Right ventricle myocardium inferior (tissue), 1 donor: ENCODE measurements around the gene FOSL2. TPM values are rescaled to one million over a fixed set of nuclear protein-coding genes. Genes with fewer than 3 reads are reported as not detected.

Experiments
- ATAC-seq: fragments of 200-7000 bp; cut with Tn5 transposase; one replicate; pipeline ENCODE4 v1.9.1; 2020; ENCODE audit warnings: mild to moderate bottlenecking, moderate library complexity
- DNase-seq: peaks from one replicate; pipeline ENCODE4 v3.0.0; 2021; ENCODE audit errors: missing footprints
- intact Hi-C: fragments of 100-400 bp; cut with DNase I; formaldehyde crosslinking; loops from one replicate; pipeline ENCODE4 v1.11.0; 2022
- total RNA-seq: library from RNA; stranded (reverse); fragmentation: NEBNext Ultra II Directional; extraction: Animal tissue kit (Norgen Biotek cat#: 25700); gene quantifications from one replicate; pipeline ENCODE4 v1.2.1, GENCODE V29; 2021
- donor health status: DM: no; HTN: yes; CAD: no; lungs with severe emphysema.

FOSL2 gene
- total RNA-seq, 1 donor from 2014 or later = 48.5 TPM

DNA sequence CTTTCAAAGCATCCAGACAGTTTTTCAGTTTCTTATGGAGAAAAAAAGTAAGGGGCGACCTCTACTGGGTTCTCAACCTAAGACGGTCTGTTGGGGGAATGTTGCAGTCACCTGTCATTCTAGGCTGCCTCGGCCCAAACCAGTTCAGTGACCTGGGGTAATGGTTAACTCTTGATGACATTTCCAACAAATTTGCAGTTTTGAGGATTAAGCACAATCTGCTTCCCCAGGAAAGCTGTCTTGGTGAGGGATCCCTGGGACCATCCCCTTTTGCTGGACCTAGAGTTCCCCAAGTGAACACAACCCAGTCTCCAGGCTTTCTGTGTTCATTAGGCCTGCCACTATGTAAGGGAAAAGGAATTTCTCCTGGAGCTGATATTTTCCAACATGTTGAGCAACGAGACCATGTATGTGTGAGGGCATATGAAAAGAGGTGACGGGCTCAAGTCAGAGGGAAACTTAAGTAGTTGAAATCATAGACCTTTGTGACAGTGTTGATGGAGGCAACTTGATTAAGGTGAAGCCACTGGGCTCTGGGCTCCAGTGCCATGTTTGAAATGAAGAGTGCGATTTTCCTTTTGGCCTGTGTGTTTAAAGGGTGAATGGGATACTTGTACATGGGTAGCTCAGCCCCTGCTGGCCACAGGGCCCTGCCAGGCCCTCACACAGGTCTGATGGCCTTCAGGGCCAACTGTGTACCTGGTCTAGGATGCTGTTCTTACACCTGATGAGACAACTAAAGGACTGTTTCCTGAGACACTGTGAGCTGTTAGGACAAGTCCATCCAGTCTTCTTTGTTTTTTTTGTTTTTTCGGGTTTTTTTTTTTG is 27.0 kb downstream of the FOSL2 start:
- no peak for DNase-seq
- no peak for ATAC-seq
- intact Hi-C loops = no loop called here

DNA sequence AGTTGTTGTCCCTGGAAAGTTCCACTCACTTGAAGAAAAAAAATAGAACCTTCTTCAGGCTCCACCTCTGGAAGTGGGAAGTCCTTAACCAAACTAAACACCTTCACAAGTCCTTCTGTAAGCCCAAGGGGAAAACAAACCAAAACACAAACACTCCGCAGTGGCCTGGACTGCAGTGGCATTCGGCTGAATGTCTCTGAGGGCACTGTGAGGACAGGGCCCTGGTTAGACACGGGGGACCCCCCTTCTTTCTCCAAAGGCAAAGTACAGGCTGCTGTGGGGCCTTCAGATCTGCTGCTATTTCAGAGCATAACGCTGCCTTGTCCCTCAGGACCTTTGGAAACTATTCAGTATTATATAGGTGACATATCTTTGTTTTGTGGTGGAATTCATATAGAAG is 28.1 kb downstream of the FOSL2 start:
- no peak for DNase-seq
- ATAC-seq = no peak
- intact Hi-C loops = no loop called here

DNA sequence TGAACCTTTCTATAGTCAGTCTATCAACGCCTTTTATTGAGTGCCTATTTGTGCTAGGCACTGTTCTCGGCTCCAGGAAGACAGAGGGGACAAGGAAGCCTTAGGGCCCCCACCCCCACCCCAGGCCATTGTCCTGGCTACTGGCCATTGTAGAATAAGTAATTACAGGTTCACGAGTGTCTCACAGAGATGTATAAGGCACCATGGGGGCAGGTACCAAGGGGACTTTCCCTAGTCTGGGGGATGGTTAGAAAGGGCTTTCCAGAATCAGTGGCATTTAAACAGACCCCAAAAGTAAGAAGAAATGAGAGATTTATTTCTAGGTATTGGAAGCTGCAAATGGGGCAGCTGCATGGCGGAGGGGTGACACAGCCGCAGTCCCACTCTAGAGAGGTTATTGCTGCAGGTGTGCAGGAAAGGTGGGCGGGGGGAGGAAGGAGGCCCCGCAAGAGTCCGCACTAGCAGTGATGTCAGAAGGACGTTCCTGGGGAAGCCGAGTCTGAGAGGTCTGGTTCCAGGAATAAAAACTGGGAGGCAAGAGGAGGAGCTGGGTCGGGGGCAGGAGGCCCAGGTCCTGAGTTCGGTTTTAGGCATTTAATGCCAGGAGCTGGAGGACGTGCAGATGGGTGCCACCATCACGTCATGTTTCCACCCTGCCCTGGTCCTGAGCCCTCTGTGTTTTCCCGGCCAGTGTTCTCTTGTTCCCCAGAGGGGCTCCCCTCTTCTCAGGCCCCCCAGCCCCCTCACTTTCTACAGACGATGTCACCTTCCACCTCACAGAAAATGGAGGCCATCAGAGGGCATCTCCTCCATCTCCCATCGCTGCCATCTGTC is 30.5 kb downstream of the FOSL2 start:
- intact Hi-C loops = no loop called here
- no peak for DNase-seq
- ATAC-seq = peak; percentile 13

DNA sequence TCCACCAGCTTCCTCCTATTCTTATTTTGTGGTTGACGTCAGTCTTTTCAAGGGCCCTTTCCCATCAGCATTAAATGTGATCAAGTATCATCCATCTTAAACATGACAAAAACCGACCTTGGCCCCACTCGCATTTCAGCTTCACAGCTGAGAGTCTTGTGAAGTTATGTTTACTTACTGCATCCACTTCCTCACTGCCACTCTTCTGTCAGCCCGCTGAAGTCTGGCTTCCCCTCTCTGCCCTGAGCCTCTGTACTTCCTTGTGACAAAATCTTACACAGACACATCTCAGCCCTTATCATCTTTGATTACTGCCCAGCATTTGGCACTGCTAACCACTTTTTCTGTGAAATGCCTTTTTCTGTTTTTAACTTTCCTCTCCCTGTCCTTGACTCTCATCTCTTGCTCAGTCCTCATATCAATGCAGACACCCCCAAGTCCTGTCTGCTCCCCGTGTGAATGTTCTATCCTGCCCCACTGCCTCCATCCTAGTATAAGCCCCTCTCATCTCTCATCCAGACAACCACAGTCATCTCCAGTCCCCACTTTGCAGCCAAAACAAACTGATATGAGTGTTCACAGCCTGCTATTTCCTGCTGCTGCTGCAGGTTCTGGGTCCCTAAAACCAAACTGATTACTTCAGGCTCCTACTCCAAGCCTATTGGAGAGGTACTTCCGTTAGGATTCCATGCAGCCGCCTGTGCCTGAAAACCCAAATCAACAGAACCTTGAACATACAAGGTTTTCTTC is 31.4 kb downstream of the FOSL2 start:
- DNase-seq (no peak), ATAC-seq (peak; percentile 32)

DNA sequence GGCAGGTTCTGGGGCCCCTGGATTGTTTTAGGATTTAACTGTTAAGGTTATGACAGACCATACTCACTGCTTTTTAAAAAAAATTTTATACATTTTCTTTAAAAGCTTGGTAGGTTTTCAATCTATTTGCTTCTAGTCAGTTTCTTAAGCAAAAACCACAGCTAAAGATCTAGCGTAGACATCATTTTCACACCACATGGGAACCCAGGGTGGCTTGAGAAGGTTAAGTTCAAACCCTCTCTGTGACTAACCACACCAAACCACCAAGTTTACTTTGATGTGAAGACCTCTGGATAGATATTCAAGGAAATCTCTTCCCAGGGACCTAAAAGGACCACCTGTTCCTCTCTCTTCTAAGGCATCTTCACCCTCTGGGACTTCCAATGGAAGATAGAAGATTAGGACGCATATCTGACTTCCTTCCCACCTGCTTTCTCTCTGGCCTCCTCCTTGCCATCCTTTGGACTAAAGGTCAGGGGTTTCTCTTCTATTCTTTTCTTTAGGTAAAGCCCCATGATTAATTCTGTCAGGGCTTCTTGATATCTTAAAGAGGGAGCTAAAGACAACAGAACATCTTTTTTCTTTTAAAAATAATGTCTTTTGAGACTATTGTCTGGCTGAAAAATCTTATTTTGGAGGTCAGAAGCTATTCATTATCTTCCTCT is 32.3 kb downstream of the FOSL2 start:
- no peak for DNase-seq
- intact Hi-C loops = no loop called here

More for the DNA sequence above, 31.4 kb downstream of the FOSL2 start:
- intact Hi-C loops = no loop called here

DNA sequence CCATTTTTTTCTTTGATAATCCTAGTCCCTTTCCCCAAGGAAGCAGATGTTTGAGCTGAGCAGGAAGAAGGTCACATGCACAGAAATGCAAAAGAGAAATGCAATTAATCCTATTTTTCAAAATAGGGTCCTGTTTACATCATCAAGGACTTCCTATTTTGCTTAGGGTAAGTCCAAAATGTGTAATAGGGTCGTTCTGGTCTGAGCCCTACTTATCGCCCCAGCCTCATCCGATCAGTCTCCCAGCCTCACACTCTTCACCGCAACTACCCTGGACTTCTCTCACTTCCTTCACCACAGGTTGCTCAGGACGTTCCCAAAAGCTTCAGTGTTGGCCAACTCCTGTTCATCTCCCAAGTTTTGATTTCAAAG is 32.8 kb downstream of the FOSL2 start:
- intact Hi-C loops = no loop called here
- ATAC-seq = no peak
- DNase-seq = no peak

More for the DNA sequence above, 32.3 kb downstream of the FOSL2 start:
- no peak for ATAC-seq

DNA sequence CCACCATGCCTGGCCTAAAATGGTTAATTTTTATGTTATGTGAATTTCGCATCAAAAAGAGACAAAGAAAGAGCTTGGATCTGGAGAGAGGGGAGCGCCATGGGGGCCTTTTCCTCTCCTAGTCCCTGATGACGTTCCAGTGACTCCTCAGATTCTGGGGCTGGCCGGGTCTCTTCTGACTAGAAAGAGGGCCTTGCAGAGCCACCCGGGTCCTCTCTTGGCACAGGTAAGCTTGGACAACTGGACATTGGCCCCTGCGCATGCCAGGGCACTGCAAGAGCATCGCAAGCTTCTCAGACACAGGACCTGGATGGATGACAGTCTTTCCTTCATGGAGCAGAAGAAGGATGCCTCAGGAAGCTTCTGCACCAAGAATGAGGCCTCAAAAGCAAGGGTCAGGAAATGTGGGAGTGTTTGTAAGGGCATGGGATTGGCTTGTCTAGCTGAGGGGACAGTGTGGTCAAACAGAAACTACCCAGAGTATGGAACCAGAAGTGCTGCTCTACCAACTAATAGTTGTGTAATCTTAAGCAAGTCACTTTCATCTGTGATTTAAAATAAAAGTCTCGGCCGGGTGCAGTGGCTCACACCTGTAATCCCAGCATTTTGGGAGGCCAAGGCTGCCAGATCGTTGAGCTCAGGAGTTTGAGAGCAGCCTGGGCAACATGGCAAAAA is 35.2 kb downstream of the FOSL2 start:
- no peak for DNase-seq
- no peak for ATAC-seq
- intact Hi-C loops = no loop called here

DNA sequence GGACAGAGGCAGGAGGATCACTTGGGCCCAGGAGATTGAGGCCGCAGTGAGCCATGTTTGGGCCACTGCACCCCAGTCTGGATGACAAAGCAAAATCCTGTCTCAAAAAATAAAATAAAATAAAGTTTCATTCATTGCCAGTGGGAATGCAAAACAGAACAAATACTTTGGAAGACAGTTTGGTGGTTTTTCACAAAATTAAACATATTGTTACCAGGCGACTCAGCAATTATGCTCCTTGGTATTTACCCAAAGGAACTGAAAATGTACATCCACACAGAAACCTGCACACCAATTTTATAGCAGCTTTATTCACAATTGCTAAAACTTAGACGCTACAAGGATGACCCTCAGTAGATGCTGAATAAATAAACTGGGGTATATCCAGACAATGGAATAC is 35.8 kb downstream of the FOSL2 start:
- DNase-seq = no peak
- intact Hi-C loops = no loop called here
- ATAC-seq = no peak

DNA sequence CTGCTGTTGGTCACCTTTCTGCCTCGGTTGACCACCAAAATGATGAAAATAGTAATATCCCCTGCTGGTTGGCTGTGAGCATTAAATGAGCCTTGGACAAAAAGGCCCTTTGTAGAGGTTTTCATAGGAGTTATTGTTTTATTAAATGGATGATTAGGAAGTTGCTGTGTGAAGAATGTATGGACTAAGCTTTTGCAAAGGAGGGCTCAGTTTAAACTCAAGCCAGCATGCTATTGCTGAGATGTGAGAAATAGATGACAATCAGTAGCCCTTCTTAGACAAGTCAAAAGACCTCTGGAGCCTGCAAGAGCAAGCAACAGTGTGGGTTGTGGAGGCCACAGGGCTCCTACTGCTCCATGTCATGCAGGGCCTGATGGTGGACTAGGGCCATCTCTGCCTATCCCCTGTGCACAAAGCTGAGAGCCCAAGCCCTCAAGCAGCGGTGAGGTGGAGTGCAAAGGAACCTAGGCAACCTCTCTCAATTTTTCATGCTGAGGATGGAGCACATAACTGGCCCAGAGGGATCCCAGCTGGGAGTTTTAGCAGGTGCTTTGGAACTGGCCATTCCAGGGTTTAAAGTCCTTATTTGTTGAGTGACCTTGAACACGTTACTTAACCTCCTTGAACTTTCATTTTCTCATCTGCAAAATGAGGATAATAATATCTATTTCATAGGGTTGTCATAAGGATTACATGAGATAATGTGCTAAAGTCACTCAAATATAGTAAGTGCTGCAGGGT is 37.1 kb downstream of the FOSL2 start:
- ATAC-seq = no peak
- intact Hi-C loops = no loop called here
- DNase-seq = no peak

DNA sequence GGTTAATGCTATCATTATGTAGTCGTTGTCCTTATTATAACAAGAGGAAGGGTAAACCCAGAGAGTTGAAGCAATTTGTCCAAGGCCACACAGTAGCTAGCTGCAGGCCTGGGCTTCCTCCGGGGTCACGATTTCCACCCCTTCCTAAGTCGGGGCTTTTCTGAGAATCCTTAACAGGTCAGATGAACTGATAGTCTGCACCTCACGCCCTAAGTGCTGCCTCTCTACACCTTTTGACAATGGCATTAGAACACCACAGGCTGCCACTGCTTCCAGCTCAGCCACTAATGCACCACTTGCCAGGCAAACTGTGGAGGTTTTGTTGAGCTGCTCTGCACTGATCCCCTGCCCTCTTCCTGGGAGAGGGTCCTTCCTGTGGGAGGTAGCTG is 37.7 kb downstream of the FOSL2 start:
- intact Hi-C loops = no loop called here
- DNase-seq = no peak
- ATAC-seq = no peak

DNA sequence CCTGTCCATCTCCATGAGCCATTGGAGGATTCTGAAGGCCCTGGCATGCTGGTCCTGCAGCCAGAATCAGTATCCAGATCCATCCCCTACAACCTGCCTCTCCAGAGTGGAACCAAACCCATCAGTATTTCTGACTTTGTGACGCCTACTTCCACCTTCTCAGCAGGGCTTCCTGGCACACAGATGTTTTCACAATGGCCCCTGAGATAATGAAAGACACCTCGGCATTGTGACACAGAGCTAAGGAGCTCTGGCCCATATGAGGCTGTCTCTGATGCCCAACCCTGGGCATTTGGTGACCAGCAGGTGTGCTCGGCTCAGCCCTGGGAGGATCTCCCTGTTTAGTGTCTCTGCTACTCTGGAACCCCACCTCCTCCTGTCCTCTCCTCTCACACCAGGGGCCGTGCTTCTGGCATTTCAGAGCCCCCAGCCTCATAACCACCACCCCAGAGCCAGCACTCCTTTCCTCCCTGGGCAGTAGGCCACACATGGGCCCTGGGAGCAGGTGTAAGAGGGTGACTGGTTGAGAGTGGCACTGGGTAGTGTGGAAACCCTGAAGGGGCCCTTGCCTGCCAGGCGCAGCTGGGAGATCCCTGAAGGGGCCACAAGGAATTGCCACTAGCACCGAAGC is 38.2 kb downstream of the FOSL2 start:
- no peak for DNase-seq
- intact Hi-C loops = no loop called here
- no peak for ATAC-seq

DNA sequence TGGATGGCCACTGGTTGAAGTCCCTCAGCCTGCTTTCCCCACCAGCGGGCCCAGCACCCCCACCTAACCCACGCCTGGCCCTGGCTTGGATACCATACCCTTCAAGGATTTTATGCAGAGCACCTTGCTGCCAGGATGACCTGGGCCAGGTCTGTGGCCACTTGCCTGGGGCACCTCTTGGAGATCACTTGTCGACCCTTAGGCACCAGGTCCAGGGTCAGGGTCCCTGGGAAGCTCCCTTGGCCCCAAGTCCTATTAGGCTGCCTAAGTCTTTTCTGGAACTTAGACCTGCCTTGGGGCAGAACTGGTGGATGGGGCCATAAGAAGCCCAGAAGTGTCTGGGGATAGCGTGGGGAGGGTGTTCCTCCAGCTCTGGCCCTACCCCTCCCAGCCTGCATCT is 39.1 kb downstream of the FOSL2 start:
- no peak for ATAC-seq
- intact Hi-C loops = no loop called here
- DNase-seq = no peak

DNA sequence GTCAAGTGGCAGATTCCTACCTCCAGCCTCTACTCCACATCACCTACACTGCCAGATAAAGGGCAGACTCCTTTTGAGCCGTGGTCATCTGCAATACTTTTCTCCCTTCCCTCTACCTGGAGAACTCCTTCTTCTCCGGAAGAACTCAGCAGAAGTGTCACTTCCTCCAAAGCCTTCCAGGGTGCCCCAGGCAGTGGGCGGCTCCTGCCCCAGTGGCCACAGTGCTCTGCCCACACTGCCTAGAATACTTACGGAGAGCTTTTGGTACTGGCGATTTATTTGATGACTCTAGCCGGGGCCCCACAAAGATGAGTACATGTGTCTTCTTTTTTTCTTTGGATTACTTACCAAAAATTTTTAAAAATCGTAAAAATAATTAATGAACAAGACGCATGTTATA is 39.7 kb downstream of the FOSL2 start:
- intact Hi-C loops = no loop called here
- no peak for DNase-seq
- no peak for ATAC-seq

DNA sequence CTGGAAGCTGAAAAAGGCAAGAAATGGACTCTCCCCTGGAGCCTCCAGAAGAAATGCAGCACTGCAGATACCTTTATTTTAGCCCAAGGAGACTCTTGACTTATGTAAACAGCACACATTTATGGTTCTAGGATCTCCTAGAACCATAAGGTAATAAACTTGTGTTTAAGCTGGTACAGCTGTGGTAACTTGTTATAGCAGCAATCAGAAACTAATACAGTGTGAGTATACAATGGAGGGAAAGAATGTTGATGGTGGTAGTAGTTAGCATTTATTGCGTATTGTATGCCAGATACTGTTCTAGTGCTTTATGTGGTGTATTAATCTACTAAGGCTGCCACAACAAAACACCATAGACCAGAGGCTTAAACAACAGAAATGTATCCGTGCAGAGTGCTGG is 40.6 kb downstream of the FOSL2 start:
- intact Hi-C loops = no loop called here
- ATAC-seq (no peak), DNase-seq (no peak)

DNA sequence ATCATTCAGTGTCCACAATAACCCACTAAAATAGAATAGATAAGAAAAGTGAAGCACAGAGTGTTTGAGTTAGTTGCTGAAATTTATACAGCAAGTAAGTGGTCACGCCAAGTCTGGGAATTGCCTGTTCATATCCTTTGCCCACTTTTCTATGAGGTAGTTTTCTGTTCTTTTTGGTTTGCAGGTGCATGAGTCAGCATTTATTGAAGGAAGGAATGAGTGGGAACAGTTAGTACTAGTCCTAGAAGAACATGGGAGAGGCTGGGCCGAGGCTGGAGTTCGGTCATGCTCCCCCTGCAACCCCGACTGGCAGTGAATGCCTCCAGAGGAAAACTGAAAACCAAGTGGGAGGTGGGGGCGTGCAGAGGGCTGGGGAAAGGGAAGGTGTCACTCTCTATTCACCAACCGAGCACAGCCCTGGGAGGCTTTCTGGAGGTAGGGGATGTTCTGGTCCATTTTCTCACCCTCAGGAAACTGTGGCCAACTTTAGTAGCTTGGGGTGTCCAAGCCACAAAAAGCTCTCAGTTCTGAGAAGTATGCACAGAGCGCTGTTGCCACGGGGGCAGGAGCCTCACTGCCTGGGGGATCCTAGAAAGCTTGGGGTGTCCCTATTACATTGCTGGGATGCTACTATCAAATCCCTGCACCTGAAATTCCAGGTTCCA is 41.4 kb downstream of the FOSL2 start:
- no peak for DNase-seq
- intact Hi-C loops = no loop called here
- no peak for ATAC-seq

DNA sequence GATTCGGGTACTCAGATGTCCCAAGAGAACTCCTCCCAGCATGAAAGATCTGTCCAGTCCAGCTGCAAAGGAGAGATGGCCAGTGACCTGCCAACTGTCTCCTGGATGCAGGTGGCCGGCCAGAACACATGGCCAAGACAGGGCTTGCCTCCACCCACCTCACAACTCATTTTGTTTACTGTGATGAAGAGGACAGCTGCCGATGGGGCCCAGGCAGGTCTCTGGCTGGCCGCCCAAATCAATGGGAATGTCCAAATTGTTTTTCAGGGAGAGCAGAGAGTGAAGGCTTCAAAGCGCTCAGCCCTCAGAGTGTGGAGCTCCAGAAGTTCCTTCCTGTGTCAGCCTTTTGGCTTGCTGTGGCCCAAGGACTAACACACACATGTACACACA is 41.9 kb downstream of the FOSL2 start:
- no peak for DNase-seq
- intact Hi-C loops = no loop called here
- ATAC-seq = no peak

DNA sequence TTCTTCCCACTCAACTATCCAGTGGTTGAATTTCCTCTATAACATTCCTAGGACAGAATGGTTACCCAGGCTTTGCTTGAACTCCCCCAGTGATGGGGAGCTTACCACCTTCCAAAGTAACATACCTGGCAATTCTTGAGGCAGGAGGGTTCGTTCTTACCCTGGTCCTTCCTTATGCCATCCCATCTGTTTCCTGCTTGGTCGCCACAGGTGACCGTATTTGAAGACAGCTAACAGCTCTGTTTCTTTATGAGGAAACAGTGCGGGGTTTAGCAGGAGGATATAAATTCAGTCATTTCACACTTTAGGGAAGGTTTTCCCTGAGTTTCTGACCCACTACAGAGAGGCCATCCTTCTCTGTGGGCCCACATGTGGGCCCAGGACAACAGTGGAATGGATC is 42.6 kb downstream of the FOSL2 start:
- ATAC-seq (no peak), DNase-seq (no peak)
- intact Hi-C loops = no loop called here
